Bladder microvascular endothelial cell (primary cell): ENCODE data around the gene METTL5. TPM values are rescaled to one million over a fixed set of nuclear protein-coding genes. Genes with fewer than 3 reads are reported as not detected.

ENCODE experiments used
- total RNA-seq: library from RNA; depleted of rRNA; stranded (reverse); fragments of >200 nt; gene quantifications from 2 replicates; pipeline ENCODE4 v1.2.3, GENCODE V29; 2014

The METTL5 gene
- 29.0 and 35.6 TPM in 2 replicates for total RNA-seq

GRCh38 chr2:169824373-169825333, at the start of gene METTL5:
TSS of gene METTL5 (minus strand) at chr2:169824905. CDS start at chr2:169824597, 308 bp downstream.

GRCh38 chr2:169827272-169828140, 2.8 kb upstream of the METTL5 start, which contains the start of gene UBR3:
TSS of gene UBR3 (plus strand) at chr2:169827454. CDS start at chr2:169827508, 54 bp downstream.

GRCh38 chr2:169798718-169799592, 25.8 kb downstream of the METTL5 start, which contains the start of gene SSB:
TSS of gene SSB (plus strand) at chr2:169798871. CDS start at chr2:169800961, 2,090 bp downstream.

Other genes starting within 250 kb of the METTL5 start
- 12.0 and 28.2 TPM in 2 replicates for gene PPIG, start 240.6 kb downstream of the METTL5 start, total RNA-seq
- gene CFAP210, start 130.5 kb downstream of the METTL5 start, total RNA-seq, result not detected in 2 replicates
- 2.4 and 3.1 TPM in 2 replicates for gene PHOSPHO2, start 130.4 kb downstream of the METTL5 start, total RNA-seq
- gene KLHL23, start 91.1 kb downstream of the METTL5 start, total RNA-seq, result 6.0 and 36.8 TPM in 2 replicates
- gene SSB, start 26.0 kb downstream of the METTL5 start, total RNA-seq, result 52.6 and 77.5 TPM in 2 replicates
- 20.1 and 91.9 TPM in 2 replicates for gene UBR3, start 2.5 kb upstream of the METTL5 start, total RNA-seq